ENCODE data around the gene CYFIP1. TPM values are rescaled to one million over a fixed set of nuclear protein-coding genes. Genes with fewer than 3 reads are reported as not detected.
"Not testable (repeated sequence)": the region's sequence is repeated elsewhere in the genome, so short reads cannot be mapped to it uniquely, and the experiment has no call there.

The CYFIP1 gene
- total RNA-seq, 1 experiment from 2014 or later: 159 TPM

- peaks cover 29% of the 10 kb centered on the region for H3K36me3 ChIP-seq (ENCODE audit: control insufficient read depth, insufficient read depth, low read length)
- ATAC-seq: no peak
Measured at GRCh38 chr15:23013681-23014080, 33.5 kb upstream of the CYFIP1 start.

GRCh38 chr15:23012616-23013015, 32.4 kb upstream of the CYFIP1 start:
- H3K27me3 ChIP-seq (ENCODE audit: control insufficient read depth, insufficient read depth, low read length); H3K4me3 ChIP-seq (ENCODE audit: low read depth in 2 of 2, low read length in 2 of 2); BruUV-seq (replicated peaks); intact Hi-C loops (cut with micrococcal nuclease; ENCODE audit: unreplicated experiment); CTCF ChIA-PET; H3K27ac ChIP-seq (ENCODE audit: low read length); POLR2A ChIA-PET; H3K4me1 ChIP-seq (ENCODE audit: control insufficient read depth, insufficient read depth, low read length); ATAC-seq; in situ Hi-C loops (cut with HindIII; ENCODE audit: low pct_unique_long_range_greater_than_20kb, low sequenced_read_pairs); DNase-seq (ENCODE audit: low read depth, low spot score); H3K9me3 ChIP-seq (ENCODE audit: control insufficient read depth, insufficient read depth, low read depth, low read length): not testable (repeated sequence)
- H3K36me3 ChIP-seq (ENCODE audit: control insufficient read depth, insufficient read depth, low read length): peaks cover 18% of the 10 kb centered on the region

More at GRCh38 chr15:23013681-23014080, 33.5 kb upstream of the CYFIP1 start:
- no TSS peak for BruUV-seq (replicated peaks)
- ChIA-PET CTCF (no interaction called here), POLR2A (no interaction called here)
- intact Hi-C loops (cut with micrococcal nuclease; ENCODE audit: unreplicated experiment): no loop called here
- Histone ChIP-seq H3K4me1 (ENCODE audit: control insufficient read depth, insufficient read depth, low read length) (no peaks in the 10 kb centered on the region), H3K4me3 (ENCODE audit: low read depth in 2 of 2, low read length in 2 of 2) (no peak overlapping the region), H3K27ac (ENCODE audit: low read length) (no peak overlapping the region), H3K27me3 (ENCODE audit: control insufficient read depth, insufficient read depth, low read length) (no peaks in the 10 kb centered on the region), H3K9me3 (ENCODE audit: control insufficient read depth, insufficient read depth, low read depth, low read length) (no peaks in the 10 kb centered on the region)
- in situ Hi-C loops (cut with HindIII; ENCODE audit: low pct_unique_long_range_greater_than_20kb, low sequenced_read_pairs): no loop called here
- no peak for DNase-seq (ENCODE audit: low read depth, low spot score)
- no peak for TF ChIP-seq REST (IDR thresholded peaks at IDR 0.05; ENCODE audit: insufficient read depth in 1 of 2, low read depth in 2 of 2, low read length in 1 of 2)
- no peak for TF ChIP-seq POLR2AphosphoS5 (IDR thresholded peaks at IDR 0.05; ENCODE audit: low read depth, low read length)

DNA sequence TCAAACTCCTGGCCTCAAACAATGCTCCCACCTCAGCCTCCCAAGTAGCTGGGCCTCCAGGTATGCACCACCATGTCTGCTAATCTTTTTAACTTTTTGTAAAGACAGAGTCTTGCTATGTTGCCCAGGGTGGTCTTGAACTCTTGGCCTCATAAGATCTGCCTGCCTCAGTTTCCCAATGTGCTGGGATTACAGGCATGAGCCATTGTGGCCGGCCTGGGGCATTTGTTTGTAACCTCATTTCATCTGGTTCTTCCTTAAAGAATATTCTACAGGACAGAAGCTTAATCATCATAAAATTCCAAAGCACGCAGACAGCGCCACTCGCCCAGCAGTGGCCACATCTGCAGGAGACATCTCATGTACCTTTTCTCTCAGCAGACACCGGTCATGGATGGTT, 23.6 kb upstream of the CYFIP1 start:
- Histone ChIP-seq H3K27ac (ENCODE audit: low read length) (no peak overlapping the region), H3K27me3 (ENCODE audit: control insufficient read depth, insufficient read depth, low read length) (no peaks in the 10 kb centered on the region), H3K9me3 (ENCODE audit: control insufficient read depth, insufficient read depth, low read depth, low read length) (no peaks in the 10 kb centered on the region), H3K4me1 (ENCODE audit: control insufficient read depth, insufficient read depth, low read length) (no peaks in the 10 kb centered on the region), H3K36me3 (ENCODE audit: control insufficient read depth, insufficient read depth, low read length) (peaks cover 11% of the 10 kb centered on the region; the same call in 1 of the 2 replicates), H3K4me3 (ENCODE audit: low read depth in 2 of 2, low read length in 2 of 2) (no peak overlapping the region)
- ATAC-seq: no peak
- ChIA-PET POLR2A (no interaction called here), CTCF (interaction anchor here (0.6 kb wide), 1 partner anchor 49 kb away, joined by 3 read pairs; no protein-coding TSS in a partner anchor)
- TF ChIP-seq SIN3A (IDR thresholded peaks at IDR 0.05; ENCODE audit: borderline replicate concordance, insufficient read depth, low read depth, low read length) (no peak), TCF7L2 (IDR thresholded peaks at IDR 0.05; ENCODE audit: low read depth, low read length) (no peak), REST (IDR thresholded peaks at IDR 0.05; ENCODE audit: insufficient read depth in 1 of 2, low read depth in 2 of 2, low read length in 1 of 2) (no peak), POLR2AphosphoS5 (IDR thresholded peaks at IDR 0.05; ENCODE audit: low read depth, low read length) (no peak), CTCF (IDR thresholded peaks at IDR 0.05) (no peak; the same call in 1 of the 2 replicates)
- DNase-seq (ENCODE audit: low read depth, low spot score): no peak
- intact Hi-C loops (cut with micrococcal nuclease; ENCODE audit: unreplicated experiment) (no loop called here), in situ Hi-C loops (cut with HindIII; ENCODE audit: low pct_unique_long_range_greater_than_20kb, low sequenced_read_pairs) (no loop called here)
- no TSS peak for BruUV-seq (replicated peaks)
